Retinal pigment epithelial cell (primary cell): Measurements from ENCODE around the gene HAND2.

Source experiments
- DNase-seq: peaks from one replicate; pipeline ENCODE4 v3.0.0-alpha.2; 2010; ENCODE audit warnings: low read depth
- H3K4me3 ChIP-seq: 2 replicates; pipeline ENCODE4 v1.5.1; 2011; ENCODE audit warnings: mild to moderate bottlenecking, low read length, control low read depth, moderate library complexity
- TF ChIP-seq, protein P1 (sequence below): conservative IDR thresholded peaks from 2 replicates; pipeline ENCODE4 v1.5.1; 2011; ENCODE audit warnings: low read depth, low read length, control low read depth, inconsistent platforms

The HAND2 gene

GRCh38 chr4:173490256-173490655, 39.8 kb downstream of the HAND2 start:
- TF ChIP-seq, protein P1, sequence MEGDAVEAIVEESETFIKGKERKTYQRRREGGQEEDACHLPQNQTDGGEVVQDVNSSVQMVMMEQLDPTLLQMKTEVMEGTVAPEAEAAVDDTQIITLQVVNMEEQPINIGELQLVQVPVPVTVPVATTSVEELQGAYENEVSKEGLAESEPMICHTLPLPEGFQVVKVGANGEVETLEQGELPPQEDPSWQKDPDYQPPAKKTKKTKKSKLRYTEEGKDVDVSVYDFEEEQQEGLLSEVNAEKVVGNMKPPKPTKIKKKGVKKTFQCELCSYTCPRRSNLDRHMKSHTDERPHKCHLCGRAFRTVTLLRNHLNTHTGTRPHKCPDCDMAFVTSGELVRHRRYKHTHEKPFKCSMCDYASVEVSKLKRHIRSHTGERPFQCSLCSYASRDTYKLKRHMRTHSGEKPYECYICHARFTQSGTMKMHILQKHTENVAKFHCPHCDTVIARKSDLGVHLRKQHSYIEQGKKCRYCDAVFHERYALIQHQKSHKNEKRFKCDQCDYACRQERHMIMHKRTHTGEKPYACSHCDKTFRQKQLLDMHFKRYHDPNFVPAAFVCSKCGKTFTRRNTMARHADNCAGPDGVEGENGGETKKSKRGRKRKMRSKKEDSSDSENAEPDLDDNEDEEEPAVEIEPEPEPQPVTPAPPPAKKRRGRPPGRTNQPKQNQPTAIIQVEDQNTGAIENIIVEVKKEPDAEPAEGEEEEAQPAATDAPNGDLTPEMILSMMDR = no peak
- H3K4me3 ChIP-seq = no peak overlapping the region
- DNase-seq = no peak

GRCh38 chr4:173489514-173489913, 40.5 kb downstream of the HAND2 start:
- H3K4me3 ChIP-seq = no peak overlapping the region
- peak; percentile 93 for DNase-seq
- TF ChIP-seq, protein P1 = no peak

GRCh38 chr4:173488656-173489055, 41.4 kb downstream of the HAND2 start:
- no peak for DNase-seq
- TF ChIP-seq, protein P1 = no peak
- no peak overlapping the region for H3K4me3 ChIP-seq

DNA sequence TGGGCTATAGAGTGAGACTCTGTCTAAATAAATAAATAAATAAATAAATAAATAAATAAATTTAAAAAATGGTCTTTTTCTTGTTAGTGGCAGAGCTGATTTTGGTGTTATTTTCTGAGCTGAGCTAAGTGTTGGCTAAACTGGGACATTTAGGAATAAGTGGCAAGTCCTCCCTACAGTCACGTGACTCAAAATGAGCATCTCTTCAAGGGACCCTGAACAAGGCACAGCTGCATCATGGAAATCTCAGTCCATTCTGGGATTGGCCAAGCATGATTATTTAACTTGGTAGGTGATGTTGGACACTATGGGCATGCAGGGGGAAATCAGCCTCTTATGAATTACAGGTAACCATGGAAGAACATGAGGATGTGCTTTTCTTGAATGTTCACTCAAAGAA, 42.0 kb downstream of the HAND2 start:
- TF ChIP-seq, protein P1 = no peak
- no peak for DNase-seq
- no peak overlapping the region for H3K4me3 ChIP-seq

DNA sequence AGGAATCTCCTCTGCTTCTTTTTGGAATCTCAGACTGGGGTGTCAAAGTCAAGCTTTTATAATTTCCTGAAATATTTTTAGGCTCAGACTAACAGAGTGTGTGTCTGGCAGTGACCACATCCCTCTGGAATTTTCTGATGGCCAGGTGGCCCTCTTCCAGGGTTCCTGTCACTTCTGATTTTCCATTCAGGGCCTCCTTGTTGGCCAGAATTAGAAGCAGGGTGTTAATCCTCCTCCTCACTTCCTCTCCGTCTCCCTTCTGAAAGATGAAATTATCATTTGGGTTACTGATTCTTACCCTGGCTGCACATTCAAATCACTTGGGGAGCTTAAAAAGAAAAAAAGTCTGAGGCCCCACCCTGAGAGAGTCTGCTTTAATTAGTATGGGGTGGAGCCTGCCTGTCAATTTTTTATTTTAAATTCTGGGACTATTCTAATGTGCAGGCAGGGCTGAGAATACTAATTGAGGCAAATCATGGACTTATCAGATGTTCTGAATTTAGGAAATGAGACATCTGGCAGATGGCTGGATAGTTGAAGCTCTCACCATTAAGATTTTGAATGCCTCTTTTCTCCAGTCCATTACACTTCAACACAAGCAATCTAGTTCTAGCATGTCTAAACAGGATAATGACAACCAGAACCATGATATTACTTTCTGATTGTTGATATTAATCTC, 43.2 kb downstream of the HAND2 start:
- TF ChIP-seq, protein P1 = no peak
- no peak for DNase-seq
- H3K4me3 ChIP-seq = no peak overlapping the region

DNA sequence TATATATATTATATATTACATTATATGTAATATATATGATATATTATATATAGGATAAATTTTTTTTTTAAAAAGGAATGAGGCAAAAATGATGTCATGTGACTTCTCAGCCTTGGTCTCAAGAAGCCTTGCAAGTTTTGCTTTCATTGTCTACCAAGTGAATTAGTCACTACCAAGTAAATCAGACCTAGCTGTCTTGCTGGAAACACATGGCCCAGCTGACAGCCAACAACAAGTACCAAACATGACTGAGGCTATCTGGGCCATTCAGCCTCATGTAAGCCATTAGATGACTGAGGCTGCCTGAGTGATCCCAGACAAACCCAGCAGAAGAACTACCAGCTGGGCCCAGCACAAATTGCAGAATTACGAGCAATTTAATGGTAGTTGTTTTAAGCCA, 44.9 kb downstream of the HAND2 start:
- no peak overlapping the region for H3K4me3 ChIP-seq
- TF ChIP-seq, protein P1 = no peak
- DNase-seq = no peak

DNA sequence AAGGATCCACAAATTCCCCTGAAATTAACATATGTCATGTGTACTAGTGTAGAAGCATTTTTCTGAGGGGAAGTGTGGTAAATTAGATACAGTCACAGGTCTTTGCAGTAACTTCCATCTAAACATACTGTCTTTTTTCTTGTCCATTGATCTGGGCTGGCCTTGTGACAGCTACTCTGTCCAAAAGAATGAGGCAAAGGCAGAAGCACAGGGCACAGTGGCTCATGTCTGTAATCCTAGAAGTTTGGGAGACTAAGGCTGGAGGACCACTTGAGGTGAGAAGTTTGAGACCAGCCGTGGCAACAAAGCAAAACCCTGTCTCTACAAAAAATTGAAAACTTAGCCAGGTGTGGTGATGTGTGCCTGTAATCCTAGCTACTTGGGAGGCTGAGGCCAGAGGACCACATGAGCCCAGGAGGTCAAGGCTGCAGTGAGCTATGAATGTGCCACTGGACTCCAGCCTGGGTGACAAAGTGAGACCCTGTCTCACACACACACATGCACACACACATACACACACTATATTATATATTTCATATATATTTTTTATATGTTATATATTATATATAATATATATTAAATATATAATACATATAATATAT, 47.6 kb downstream of the HAND2 start:
- DNase-seq = no peak
- H3K4me3 ChIP-seq = no peak overlapping the region
- TF ChIP-seq, protein P1 = no peak
